ENCODE measurements around the gene PLEKHB1.

- TF ChIP-seq CTCF (IDR thresholded peaks at IDR 0.05; ENCODE audit: low read depth, low read length) = no peak
- TF ChIP-seq EZH2phosphoT487 (IDR thresholded peaks at IDR 0.05; ENCODE audit: low read depth) = no peak
Observed at GRCh38 chr11:73670808-73671207, 24.4 kb downstream of the PLEKHB1 start.
